ENCODE data around the gene SLC25A21. TPM values are rescaled to one million over a fixed set of nuclear protein-coding genes. Genes with fewer than 3 reads are reported as not detected.

SLC25A21 gene
- total RNA-seq, 1 experiment from 2014 or later = 7.1 TPM

DNA sequence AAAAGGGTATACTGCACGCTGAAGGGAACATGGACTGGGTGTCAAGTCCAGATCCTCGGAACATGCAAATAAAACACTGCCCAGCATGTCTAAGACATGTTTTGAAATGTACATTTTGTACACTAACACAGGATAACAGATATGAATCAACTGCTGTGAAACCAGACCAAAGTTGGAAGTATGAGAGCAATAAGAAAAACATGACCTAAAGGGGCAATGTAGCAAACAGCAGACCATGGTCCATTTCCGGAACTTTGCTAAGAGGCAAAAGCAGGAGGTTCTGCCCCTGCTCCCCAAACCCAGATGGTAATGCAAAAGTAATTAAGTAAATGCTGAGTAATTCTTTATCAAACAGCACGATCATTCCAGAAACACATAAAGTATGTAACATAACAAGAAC, 125.2 kb downstream of the SLC25A21 start:
- DNase-seq = no peak
- H3K4me2 ChIP-seq (ENCODE audit: insufficient read depth, insufficient read length, low read length) = no peak overlapping the region
- H3K4ac ChIP-seq (ENCODE audit: low read depth, low read length) = no peak overlapping the region
- no peaks in the 10 kb centered on the region for H3K79me2 ChIP-seq (ENCODE audit: insufficient read depth, low read length)
- TF ChIP-seq, protein P1, sequence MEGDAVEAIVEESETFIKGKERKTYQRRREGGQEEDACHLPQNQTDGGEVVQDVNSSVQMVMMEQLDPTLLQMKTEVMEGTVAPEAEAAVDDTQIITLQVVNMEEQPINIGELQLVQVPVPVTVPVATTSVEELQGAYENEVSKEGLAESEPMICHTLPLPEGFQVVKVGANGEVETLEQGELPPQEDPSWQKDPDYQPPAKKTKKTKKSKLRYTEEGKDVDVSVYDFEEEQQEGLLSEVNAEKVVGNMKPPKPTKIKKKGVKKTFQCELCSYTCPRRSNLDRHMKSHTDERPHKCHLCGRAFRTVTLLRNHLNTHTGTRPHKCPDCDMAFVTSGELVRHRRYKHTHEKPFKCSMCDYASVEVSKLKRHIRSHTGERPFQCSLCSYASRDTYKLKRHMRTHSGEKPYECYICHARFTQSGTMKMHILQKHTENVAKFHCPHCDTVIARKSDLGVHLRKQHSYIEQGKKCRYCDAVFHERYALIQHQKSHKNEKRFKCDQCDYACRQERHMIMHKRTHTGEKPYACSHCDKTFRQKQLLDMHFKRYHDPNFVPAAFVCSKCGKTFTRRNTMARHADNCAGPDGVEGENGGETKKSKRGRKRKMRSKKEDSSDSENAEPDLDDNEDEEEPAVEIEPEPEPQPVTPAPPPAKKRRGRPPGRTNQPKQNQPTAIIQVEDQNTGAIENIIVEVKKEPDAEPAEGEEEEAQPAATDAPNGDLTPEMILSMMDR (conservative IDR thresholded peaks at IDR 0.05) = no peak
- Mint-ChIP-seq H3K4me1 (peaks cover 9% of the 10 kb centered on the region in 2 experiments), H3K4me3 (no peak overlapping the region), H3K9me3 (no peaks in the 10 kb centered on the region), H3K27me3 (ENCODE audit: low read depth) (no peaks in the 10 kb centered on the region), H3K27ac (no peak overlapping the region), H3K36me3 (ENCODE audit: insufficient read depth in 1 of 3, low read depth in 3 of 3) (no peaks in the 10 kb centered on the region)
- H2BK15ac ChIP-seq (ENCODE audit: low read depth, low read length) = no peak overlapping the region
- H2AFZ ChIP-seq (ENCODE audit: low read length) = no peak overlapping the region
- H2BK5ac ChIP-seq (ENCODE audit: insufficient read length, low read length) = no peak overlapping the region
- H3K23me2 ChIP-seq (ENCODE audit: insufficient read length, low read depth, low read length, poor library complexity, severe bottlenecking) = no peaks in the 10 kb centered on the region
- H3K14ac ChIP-seq (ENCODE audit: insufficient read depth, low read length) = no peak overlapping the region
- H2BK12ac ChIP-seq (ENCODE audit: insufficient read length, low read depth, low read length) = no peak overlapping the region
- H2BK120ac ChIP-seq (ENCODE audit: low read depth, low read length, poor library complexity, severe bottlenecking) = no peak overlapping the region
- no peak overlapping the region for H3K27ac ChIP-seq (ENCODE audit: insufficient read length, low read depth, low read length)
- no peaks in the 10 kb centered on the region for H3K4me1 ChIP-seq (ENCODE audit: insufficient read depth, low read length)
- no peak overlapping the region for H3K56ac ChIP-seq (ENCODE audit: insufficient read length, low read depth, low read length)
- H3K9me3 ChIP-seq (ENCODE audit: control insufficient read depth, low read depth, low read length) = no peaks in the 10 kb centered on the region
- no peaks in the 10 kb centered on the region for H4K20me1 ChIP-seq (ENCODE audit: control insufficient read depth, insufficient read depth, insufficient read length)
- no peaks in the 10 kb centered on the region for H3K79me1 ChIP-seq (ENCODE audit: insufficient read depth, low read depth, low read length, poor library complexity, severe bottlenecking)
- H2AK5ac ChIP-seq (ENCODE audit: insufficient read length, low read length) = no peak overlapping the region
- H4K5ac ChIP-seq (ENCODE audit: insufficient read length, low read depth, low read length) = no peak overlapping the region
- no peaks in the 10 kb centered on the region for H3K27me3 ChIP-seq (ENCODE audit: insufficient read depth, low read length)
- no peak overlapping the region for H4K8ac ChIP-seq (replicated peaks; ENCODE audit: insufficient read length, low read depth, low read length)
- no peak overlapping the region for H3K18ac ChIP-seq (ENCODE audit: insufficient read length, low read depth, low read length)
- H3K23ac ChIP-seq (ENCODE audit: insufficient read length, low read depth, low read length) = no peak overlapping the region
- H3K9ac ChIP-seq (ENCODE audit: extremely low read depth, insufficient read length, low read length) = no peak overlapping the region
- no peak overlapping the region for H2BK20ac ChIP-seq (ENCODE audit: low read depth, low read length, poor library complexity, severe bottlenecking)
- H4K91ac ChIP-seq (ENCODE audit: insufficient read length, low read depth, low read length) = no peak overlapping the region
- no peak overlapping the region for H3T11ph ChIP-seq (ENCODE audit: low read length)
- WGBS (ENCODE audit: extremely low coverage, insufficient read length, low lambda C conversion rate) = no CpG with 5 or more reads among the region's 4 CpGs

Measured in H9 (cell line).